ENCODE results near the gene UBE2Z.

DNA sequence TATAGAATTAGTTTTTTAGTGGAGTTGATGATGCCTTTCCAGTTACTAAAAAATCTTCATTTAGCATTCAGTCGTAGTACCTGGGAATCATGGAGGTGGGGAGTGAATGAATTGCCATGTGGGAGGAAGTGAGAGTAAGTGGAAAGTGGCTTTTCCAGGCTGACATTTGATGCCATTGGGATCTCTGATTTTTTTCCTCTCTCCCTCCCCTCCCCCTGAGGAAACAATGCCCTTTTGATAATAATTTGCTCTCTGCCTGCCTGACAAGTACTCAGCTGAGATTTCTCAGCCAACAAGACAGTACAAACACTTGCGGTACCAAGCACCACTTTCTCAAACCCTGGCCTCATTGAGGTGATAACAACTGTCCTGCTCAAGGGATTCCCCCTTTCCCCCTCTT lies 2.2 kb downstream of the UBE2Z start:
- TF ChIP-seq, protein P1, sequence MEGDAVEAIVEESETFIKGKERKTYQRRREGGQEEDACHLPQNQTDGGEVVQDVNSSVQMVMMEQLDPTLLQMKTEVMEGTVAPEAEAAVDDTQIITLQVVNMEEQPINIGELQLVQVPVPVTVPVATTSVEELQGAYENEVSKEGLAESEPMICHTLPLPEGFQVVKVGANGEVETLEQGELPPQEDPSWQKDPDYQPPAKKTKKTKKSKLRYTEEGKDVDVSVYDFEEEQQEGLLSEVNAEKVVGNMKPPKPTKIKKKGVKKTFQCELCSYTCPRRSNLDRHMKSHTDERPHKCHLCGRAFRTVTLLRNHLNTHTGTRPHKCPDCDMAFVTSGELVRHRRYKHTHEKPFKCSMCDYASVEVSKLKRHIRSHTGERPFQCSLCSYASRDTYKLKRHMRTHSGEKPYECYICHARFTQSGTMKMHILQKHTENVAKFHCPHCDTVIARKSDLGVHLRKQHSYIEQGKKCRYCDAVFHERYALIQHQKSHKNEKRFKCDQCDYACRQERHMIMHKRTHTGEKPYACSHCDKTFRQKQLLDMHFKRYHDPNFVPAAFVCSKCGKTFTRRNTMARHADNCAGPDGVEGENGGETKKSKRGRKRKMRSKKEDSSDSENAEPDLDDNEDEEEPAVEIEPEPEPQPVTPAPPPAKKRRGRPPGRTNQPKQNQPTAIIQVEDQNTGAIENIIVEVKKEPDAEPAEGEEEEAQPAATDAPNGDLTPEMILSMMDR (IDR thresholded peaks at IDR 0.05 in 8 of 11, conservative IDR thresholded peaks at IDR 0.05 in 3 of 11), result no peak
- TF ChIP-seq POLR2AphosphoS5 (IDR thresholded peaks at IDR 0.05) (no peak), POLR2A (IDR thresholded peaks at IDR 0.05) (no peak)

Data from spleen (tissue), 7 donors.